Endothelial cell (in vitro differentiated cells): Measurements from ENCODE around the gene PPP1R3F. TPM values are rescaled to one million over a fixed set of nuclear protein-coding genes. Genes with fewer than 3 reads are reported as not detected.

Source experiments
- DNase-seq: peaks from one replicate; pipeline ENCODE4 v3.0.0; 2021; ENCODE audit warnings: low spot score
- H3K27ac Mint-ChIP-seq: one replicate; pipeline ENCODE4 v1.8.0; 2021; ENCODE audit warnings: mixed read lengths, inconsistent platforms; ENCODE audit not compliant: unreplicated experiment
- H3K27me3 Mint-ChIP-seq: one replicate; pipeline ENCODE4 v1.8.0; 2021; ENCODE audit warnings: mild to moderate bottlenecking, moderate library complexity, mixed read lengths, inconsistent platforms; ENCODE audit not compliant: unreplicated experiment
- H3K36me3 Mint-ChIP-seq: one replicate; pipeline ENCODE4 v1.8.0; 2021; ENCODE audit warnings: mild to moderate bottlenecking, low read depth, mixed read lengths, inconsistent platforms; ENCODE audit not compliant: unreplicated experiment
- H3K4me1 Mint-ChIP-seq: one replicate; pipeline ENCODE4 v1.8.0; 2021; ENCODE audit warnings: mild to moderate bottlenecking, mixed read lengths, inconsistent platforms; ENCODE audit not compliant: unreplicated experiment
- H3K4me3 Mint-ChIP-seq: one replicate; pipeline ENCODE4 v1.8.0; 2021; ENCODE audit warnings: mild to moderate bottlenecking, mixed read lengths, inconsistent platforms; ENCODE audit not compliant: unreplicated experiment
- H3K9me3 Mint-ChIP-seq: one replicate; pipeline ENCODE4 v1.8.0; 2021; ENCODE audit warnings: mixed read lengths, inconsistent platforms; ENCODE audit not compliant: unreplicated experiment
- CTCF ChIP-seq: fragments of 200-600 bp; sonication (generic); IDR thresholded peaks from one replicate; pipeline ENCODE4 v1.5.0; 2021; ENCODE audit warnings: antibody characterized with exemption; ENCODE audit not compliant: unreplicated experiment
- total RNA-seq: library from RNA; stranded (reverse); fragmentation: NEBNext Ultra II Directional; extraction: Animal tissue kit (Norgen Biotek cat#: 25700); gene quantifications from one replicate; pipeline ENCODE4 v1.2.1, GENCODE V29; 2021; ENCODE audit not compliant: unreplicated experiment

The PPP1R3F gene
- total RNA-seq, 1 donor from 2014 or later: 6.0 TPM

- Mint-ChIP-seq H3K27ac (no peak overlapping the region), H3K4me1 (no peaks in the 10 kb centered on the region), H3K9me3 (no peaks in the 10 kb centered on the region), H3K36me3 (peaks cover 4% of the 10 kb centered on the region), H3K27me3 (peaks cover 2% of the 10 kb centered on the region), H3K4me3 (no peak overlapping the region)
- no peak for TF ChIP-seq CTCF
- no peak for DNase-seq
Measured at GRCh38 chrX:49251325-49251724, 18.3 kb upstream of the PPP1R3F start.

GRCh38 chrX:49254639-49255038, 15.0 kb upstream of the PPP1R3F start:
- H3K4me3 Mint-ChIP-seq: no peak overlapping the region
- peaks cover 4% of the 10 kb centered on the region for H3K36me3 Mint-ChIP-seq
- H3K27me3 Mint-ChIP-seq: peaks cover 4% of the 10 kb centered on the region
- no peaks in the 10 kb centered on the region for H3K4me1 Mint-ChIP-seq
- TF ChIP-seq CTCF: no peak
- no peak for DNase-seq
- no peaks in the 10 kb centered on the region for H3K9me3 Mint-ChIP-seq
- no peak overlapping the region for H3K27ac Mint-ChIP-seq

GRCh38 chrX:49256268-49256995, 13.2 kb upstream of the PPP1R3F start:
- TF ChIP-seq CTCF: no peak
- Mint-ChIP-seq H3K36me3 (no peaks in the 10 kb centered on the region), H3K9me3 (no peaks in the 10 kb centered on the region), H3K4me1 (no peaks in the 10 kb centered on the region), H3K4me3 (no peak overlapping the region), H3K27me3 (peaks cover 6% of the 10 kb centered on the region), H3K27ac (no peak overlapping the region)
- DNase-seq: no peak

GRCh38 chrX:49257074-49257790, 12.4 kb upstream of the PPP1R3F start:
- Mint-ChIP-seq H3K9me3 (no peaks in the 10 kb centered on the region), H3K27ac (no peak overlapping the region), H3K36me3 (no peaks in the 10 kb centered on the region), H3K4me3 (no peak overlapping the region), H3K4me1 (no peaks in the 10 kb centered on the region), H3K27me3 (peaks cover 8% of the 10 kb centered on the region)
- no peak for TF ChIP-seq CTCF
- DNase-seq: no peak
